ENCODE data around the gene LLGL2.

- TF ChIP-seq CTCF (IDR thresholded peaks at IDR 0.05) (no peak), EZH2 (IDR thresholded peaks at IDR 0.05; ENCODE audit: borderline replicate concordance, insufficient read depth, low read depth, low read length, poor library complexity, severe bottlenecking) (no peak)
These were observed 49.0 kb downstream of the LLGL2 start for GRCh38 chr17:75574404-75575036.
